ENCODE data around the gene TIMM23.
A peak's percentile ranks its signal among the peaks of the same experiment; 100 is the strongest.

The TIMM23 gene

GRCh38 chr10:46005383-46005782, 33.1 kb downstream of the TIMM23 start:
- H3K9me3 ChIP-seq (ENCODE audit: control insufficient read depth in 2 of 2, low read length in 2 of 2) = no peaks in the 10 kb centered on the region
- no peak overlapping the region for H3K9ac ChIP-seq (ENCODE audit: low read depth in 1 of 2, low read length in 2 of 2)
- H3K27ac ChIP-seq (ENCODE audit: low read depth in 2 of 2, low read length in 2 of 2) = no peak overlapping the region
- no peaks in the 10 kb centered on the region for H3K27me3 ChIP-seq (ENCODE audit: control insufficient read depth in 2 of 2, insufficient read depth in 2 of 2, low read length in 2 of 2)
- peaks cover 77 to 91% of the 10 kb centered on the region in 2 donors for H3K36me3 ChIP-seq (ENCODE audit: control insufficient read depth in 2 of 2, insufficient read depth in 2 of 2, low read length in 2 of 2)
- no peak overlapping the region for H3K4me3 ChIP-seq (ENCODE audit: low read length in 2 of 2)
- no peaks in the 10 kb centered on the region for H3K4me1 ChIP-seq (ENCODE audit: control insufficient read depth in 2 of 2, insufficient read depth in 2 of 2, low read length in 2 of 2)

- Histone ChIP-seq H3K27me3 (ENCODE audit: control insufficient read depth in 2 of 2, insufficient read depth in 2 of 2, low read length in 2 of 2) (no peaks in the 10 kb centered on the region), H3K4me3 (ENCODE audit: low read length in 2 of 2) (no peak overlapping the region), H3K27ac (ENCODE audit: low read depth in 2 of 2, low read length in 2 of 2) (no peak overlapping the region), H3K4me1 (ENCODE audit: control insufficient read depth in 2 of 2, insufficient read depth in 2 of 2, low read length in 2 of 2) (no peaks in the 10 kb centered on the region), H3K9me3 (ENCODE audit: control insufficient read depth in 2 of 2, low read length in 2 of 2) (no peaks in the 10 kb centered on the region), H3K36me3 (ENCODE audit: control insufficient read depth in 2 of 2, insufficient read depth in 2 of 2, low read length in 2 of 2) (peaks cover 85 to 92% of the 10 kb centered on the region in 2 donors), H3K9ac (ENCODE audit: low read depth in 1 of 2, low read length in 2 of 2) (no peak overlapping the region)
Observed at GRCh38 chr10:46006219-46006618, 33.9 kb downstream of the TIMM23 start.

- H3K36me3 ChIP-seq (ENCODE audit: control insufficient read depth in 2 of 2, insufficient read depth in 2 of 2, low read length in 2 of 2) = peaks cover 71 to 78% of the 10 kb centered on the region in 2 donors
- H3K4me1 ChIP-seq (ENCODE audit: control insufficient read depth in 2 of 2, insufficient read depth in 2 of 2, low read length in 2 of 2) = no peaks in the 10 kb centered on the region
- no peak overlapping the region for H3K27ac ChIP-seq (ENCODE audit: low read depth in 2 of 2, low read length in 2 of 2)
- H3K27me3 ChIP-seq (ENCODE audit: control insufficient read depth in 2 of 2, insufficient read depth in 2 of 2, low read length in 2 of 2) = no peaks in the 10 kb centered on the region
- H3K9me3 ChIP-seq (ENCODE audit: control insufficient read depth in 2 of 2, low read length in 2 of 2) = no peaks in the 10 kb centered on the region
- no peak overlapping the region for H3K4me3 ChIP-seq (ENCODE audit: low read length in 2 of 2)
- H3K9ac ChIP-seq (ENCODE audit: low read depth in 1 of 2, low read length in 2 of 2) = no peak overlapping the region
Observed at GRCh38 chr10:46012746-46013145, 40.5 kb downstream of the TIMM23 start.

GRCh38 chr10:46014206-46014605, 41.9 kb downstream of the TIMM23 start:
- H3K36me3 ChIP-seq (ENCODE audit: control insufficient read depth in 2 of 2, insufficient read depth in 2 of 2, low read length in 2 of 2) = peaks cover 58 to 64% of the 10 kb centered on the region in 2 donors
- H3K27ac ChIP-seq (ENCODE audit: low read depth in 2 of 2, low read length in 2 of 2) = no peak overlapping the region
- H3K27me3 ChIP-seq (ENCODE audit: control insufficient read depth in 2 of 2, insufficient read depth in 2 of 2, low read length in 2 of 2) = no peaks in the 10 kb centered on the region
- no peaks in the 10 kb centered on the region for H3K9me3 ChIP-seq (ENCODE audit: control insufficient read depth in 2 of 2, low read length in 2 of 2)
- H3K4me1 ChIP-seq (ENCODE audit: control insufficient read depth in 2 of 2, insufficient read depth in 2 of 2, low read length in 2 of 2) = peaks cover 0 to 5% of the 10 kb centered on the region in 2 donors
- no peak overlapping the region for H3K9ac ChIP-seq (ENCODE audit: low read depth in 1 of 2, low read length in 2 of 2)
- no peak overlapping the region for H3K4me3 ChIP-seq (ENCODE audit: low read length in 2 of 2)

- Histone ChIP-seq H3K9ac (ENCODE audit: low read depth in 1 of 2, low read length in 2 of 2) (no peak overlapping the region), H3K36me3 (ENCODE audit: control insufficient read depth in 2 of 2, insufficient read depth in 2 of 2, low read length in 2 of 2) (peaks cover 52 to 59% of the 10 kb centered on the region in 2 donors), H3K4me3 (ENCODE audit: low read length in 2 of 2) (no peak overlapping the region), H3K4me1 (ENCODE audit: control insufficient read depth in 2 of 2, insufficient read depth in 2 of 2, low read length in 2 of 2) (peaks cover 0 to 5% of the 10 kb centered on the region in 2 donors), H3K27me3 (ENCODE audit: control insufficient read depth in 2 of 2, insufficient read depth in 2 of 2, low read length in 2 of 2) (no peaks in the 10 kb centered on the region), H3K9me3 (ENCODE audit: control insufficient read depth in 2 of 2, low read length in 2 of 2) (no peaks in the 10 kb centered on the region), H3K27ac (ENCODE audit: low read depth in 2 of 2, low read length in 2 of 2) (no peak overlapping the region)
Observed at GRCh38 chr10:46014683-46015405, 42.6 kb downstream of the TIMM23 start.

GRCh38 chr10:46016190-46016589, 43.9 kb downstream of the TIMM23 start:
- Histone ChIP-seq H3K27me3 (ENCODE audit: control insufficient read depth in 2 of 2, insufficient read depth in 2 of 2, low read length in 2 of 2) (no peaks in the 10 kb centered on the region), H3K27ac (ENCODE audit: low read depth in 2 of 2, low read length in 2 of 2) (no peak overlapping the region), H3K36me3 (ENCODE audit: control insufficient read depth in 2 of 2, insufficient read depth in 2 of 2, low read length in 2 of 2) (peaks cover 39 to 45% of the 10 kb centered on the region in 2 donors), H3K9ac (ENCODE audit: low read depth in 1 of 2, low read length in 2 of 2) (no peak overlapping the region), H3K9me3 (ENCODE audit: control insufficient read depth in 2 of 2, low read length in 2 of 2) (no peaks in the 10 kb centered on the region), H3K4me3 (ENCODE audit: low read length in 2 of 2) (no peak overlapping the region), H3K4me1 (ENCODE audit: control insufficient read depth in 2 of 2, insufficient read depth in 2 of 2, low read length in 2 of 2) (peaks cover 0 to 11% of the 10 kb centered on the region in 2 donors)

- Histone ChIP-seq H3K27ac (ENCODE audit: low read depth in 2 of 2, low read length in 2 of 2) (no peak overlapping the region), H3K4me1 (ENCODE audit: control insufficient read depth in 2 of 2, insufficient read depth in 2 of 2, low read length in 2 of 2) (peaks cover 0 to 11% of the 10 kb centered on the region in 2 donors), H3K36me3 (ENCODE audit: control insufficient read depth in 2 of 2, insufficient read depth in 2 of 2, low read length in 2 of 2) (peaks cover 39 to 41% of the 10 kb centered on the region in 2 donors), H3K27me3 (ENCODE audit: control insufficient read depth in 2 of 2, insufficient read depth in 2 of 2, low read length in 2 of 2) (no peaks in the 10 kb centered on the region), H3K4me3 (ENCODE audit: low read length in 2 of 2) (no peak overlapping the region), H3K9me3 (ENCODE audit: control insufficient read depth in 2 of 2, low read length in 2 of 2) (no peaks in the 10 kb centered on the region), H3K9ac (ENCODE audit: low read depth in 1 of 2, low read length in 2 of 2) (no peak overlapping the region)
Observed at GRCh38 chr10:46016811-46017210, 44.5 kb downstream of the TIMM23 start.

- H3K4me3 ChIP-seq (ENCODE audit: low read length in 2 of 2) = no peak overlapping the region
- H3K9me3 ChIP-seq (ENCODE audit: control insufficient read depth in 2 of 2, low read length in 2 of 2) = no peaks in the 10 kb centered on the region
- no peak overlapping the region for H3K9ac ChIP-seq (ENCODE audit: low read depth in 1 of 2, low read length in 2 of 2)
Observed at GRCh38 chr10:46017733-46018132, 45.4 kb downstream of the TIMM23 start.

GRCh38 chr10:46018453-46019176, 46.3 kb downstream of the TIMM23 start:
- Histone ChIP-seq H3K27ac (ENCODE audit: low read depth in 2 of 2, low read length in 2 of 2) (peak overlapping the region; percentile 15 to 35), H3K4me1 (ENCODE audit: control insufficient read depth in 2 of 2, insufficient read depth in 2 of 2, low read length in 2 of 2) (peaks cover 4 to 16% of the 10 kb centered on the region in 2 donors), H3K9me3 (ENCODE audit: control insufficient read depth in 2 of 2, low read length in 2 of 2) (no peaks in the 10 kb centered on the region), H3K27me3 (ENCODE audit: control insufficient read depth in 2 of 2, insufficient read depth in 2 of 2, low read length in 2 of 2) (no peaks in the 10 kb centered on the region), H3K4me3 (ENCODE audit: low read length in 2 of 2) (no peak overlapping the region), H3K36me3 (ENCODE audit: control insufficient read depth in 2 of 2, insufficient read depth in 2 of 2, low read length in 2 of 2) (peaks cover 25 to 27% of the 10 kb centered on the region in 2 donors), H3K9ac (ENCODE audit: low read depth in 1 of 2, low read length in 2 of 2) (peak overlapping the region in 1 of 2 donors; percentile 5)

More at GRCh38 chr10:46017733-46018132, 45.4 kb downstream of the TIMM23 start:
- Histone ChIP-seq H3K27ac (ENCODE audit: low read depth in 2 of 2, low read length in 2 of 2) (no peak overlapping the region), H3K27me3 (ENCODE audit: control insufficient read depth in 2 of 2, insufficient read depth in 2 of 2, low read length in 2 of 2) (no peaks in the 10 kb centered on the region), H3K4me1 (ENCODE audit: control insufficient read depth in 2 of 2, insufficient read depth in 2 of 2, low read length in 2 of 2) (peaks cover 0 to 11% of the 10 kb centered on the region in 2 donors), H3K36me3 (ENCODE audit: control insufficient read depth in 2 of 2, insufficient read depth in 2 of 2, low read length in 2 of 2) (peaks cover 34 to 36% of the 10 kb centered on the region in 2 donors)

GRCh38 chr10:46019177-46019528, 46.9 kb downstream of the TIMM23 start:
- peaks cover 5 to 21% of the 10 kb centered on the region in 2 donors for H3K4me1 ChIP-seq (ENCODE audit: control insufficient read depth in 2 of 2, insufficient read depth in 2 of 2, low read length in 2 of 2)
- H3K27me3 ChIP-seq (ENCODE audit: control insufficient read depth in 2 of 2, insufficient read depth in 2 of 2, low read length in 2 of 2) = no peaks in the 10 kb centered on the region
- H3K9me3 ChIP-seq (ENCODE audit: control insufficient read depth in 2 of 2, low read length in 2 of 2) = no peaks in the 10 kb centered on the region
- H3K4me3 ChIP-seq (ENCODE audit: low read length in 2 of 2) = peak overlapping the region in 1 of 2 donors; percentile 39
- peaks cover 22% of the 10 kb centered on the region in 2 donors for H3K36me3 ChIP-seq (ENCODE audit: control insufficient read depth in 2 of 2, insufficient read depth in 2 of 2, low read length in 2 of 2)
- peak overlapping the region; percentile 12 to 35 for H3K27ac ChIP-seq (ENCODE audit: low read depth in 2 of 2, low read length in 2 of 2)
- no peak overlapping the region for H3K9ac ChIP-seq (ENCODE audit: low read depth in 1 of 2, low read length in 2 of 2)

Measured in mucosa of rectum (tissue), 2 donors.